Retinal pigment epithelial cell (primary cell): ENCODE measurements around the gene REEP5.
"Not testable (repeated sequence)": the region's sequence is repeated elsewhere in the genome, so short reads cannot be mapped to it uniquely, and the experiment has no call there.

Source experiments
- DNase-seq: peaks from one replicate; pipeline ENCODE4 v3.0.0-alpha.2; 2010; ENCODE audit warnings: low read depth
- H3K4me3 ChIP-seq: 2 replicates; pipeline ENCODE4 v1.5.1; 2011; ENCODE audit warnings: mild to moderate bottlenecking, low read length, control low read depth, moderate library complexity
- CTCF ChIP-seq: conservative IDR thresholded peaks from 2 replicates; pipeline ENCODE4 v1.5.1; 2011; ENCODE audit warnings: low read depth, low read length, control low read depth, inconsistent platforms

Gene REEP5

GRCh38 chr5:112921833-112922817 is at the start of gene REEP5:
TSS of gene REEP5 (minus strand) at chr5:112922227. CDS start at chr5:112922190, 37 bp downstream.
- H3K4me3 ChIP-seq, result peak within 1 kb of the TSS; percentile 91
- TF ChIP-seq CTCF, result peak; percentile 62
- no peak for DNase-seq

GRCh38 chr5:112971276-112971675 is 49.2 kb upstream of the REEP5 start:
- no peak for DNase-seq
- TF ChIP-seq CTCF, result no peak
- no peak overlapping the region for H3K4me3 ChIP-seq

GRCh38 chr5:112968411-112969106 is 46.5 kb upstream of the REEP5 start:
- DNase-seq, result no peak
- TF ChIP-seq CTCF, result no peak
- no peak overlapping the region for H3K4me3 ChIP-seq

- no peak for TF ChIP-seq CTCF
- no peak for DNase-seq
- no peak overlapping the region for H3K4me3 ChIP-seq
These were observed 45.6 kb upstream of the REEP5 start for GRCh38 chr5:112967520-112968083.

GRCh38 chr5:112965733-112966306 is 43.8 kb upstream of the REEP5 start:
- DNase-seq, result no peak

GRCh38 chr5:112963374-112963733 is 41.3 kb upstream of the REEP5 start:
- DNase-seq, H3K4me3 ChIP-seq: not testable (repeated sequence)

More at GRCh38 chr5:112965733-112966306, 43.8 kb upstream of the REEP5 start:
- no peak overlapping the region for H3K4me3 ChIP-seq
- TF ChIP-seq CTCF, result no peak

- no peak overlapping the region for H3K4me3 ChIP-seq
- no peak for TF ChIP-seq CTCF
- DNase-seq, result no peak
These were observed 39.0 kb upstream of the REEP5 start for GRCh38 chr5:112960863-112961504.
